SK-N-MC (cell line): ENCODE data around the gene APMAP.

ENCODE experiments used
- EZH2 ChIP-seq: fragments of 200-600 bp; sonication (generic); IDR thresholded peaks from one replicate; pipeline ENCODE4 v1.6.1; 2017; ENCODE audit warnings: antibody characterized with exemption
- FOXP2 ChIP-seq: optimal IDR thresholded peaks from 2 replicates; pipeline ENCODE3; 2011; ENCODE audit warnings: mild to moderate bottlenecking, moderate library complexity; ENCODE audit not compliant: insufficient read depth; ENCODE audit errors: extremely low read length, control extremely low read depth
- POLR2AphosphoS5 ChIP-seq: IDR thresholded peaks from 2 replicates; pipeline ENCODE4 v1.6.1; 2012; ENCODE audit warnings: mild to moderate bottlenecking, low read depth, low read length, borderline replicate concordance

- TF ChIP-seq POLR2AphosphoS5, result no peak
- TF ChIP-seq FOXP2, result no peak
- no peak for TF ChIP-seq EZH2
Measured at GRCh38 chr20:25015986-25016385, 23.4 kb upstream of the APMAP start.
